Endodermal cell (in vitro differentiated cells): Measurements from ENCODE around the gene PARS2. TPM values are rescaled to one million over a fixed set of nuclear protein-coding genes. Genes with fewer than 3 reads are reported as not detected.

Experiments
- DNase-seq: peaks from one replicate; pipeline ENCODE4 v3.0.0-alpha.2; 2017
- H3K27ac ChIP-seq: 2 replicates; pipeline ENCODE4 v1.5.1; 2013; ENCODE audit warnings: mild to moderate bottlenecking, low read depth, low read length, moderate library complexity
- H3K27me3 ChIP-seq: 2 replicates; pipeline ENCODE4 v1.6.1; 2013; ENCODE audit warnings: mild to moderate bottlenecking, low read length, moderate library complexity; ENCODE audit not compliant: insufficient read depth, control insufficient read depth, poor library complexity, severe bottlenecking
- H3K36me3 ChIP-seq: 2 replicates; pipeline ENCODE4 v1.7.0; 2013; ENCODE audit warnings: mild to moderate bottlenecking, low read length, moderate library complexity; ENCODE audit not compliant: control insufficient read depth, insufficient read depth
- H3K4me1 ChIP-seq: one replicate; pipeline ENCODE4 v1.7.0; 2013; ENCODE audit warnings: low read length; ENCODE audit not compliant: control insufficient read depth, insufficient read depth
- H3K4me3 ChIP-seq: 2 replicates; pipeline ENCODE4 v1.5.1; 2013; ENCODE audit warnings: mild to moderate bottlenecking, low read length, moderate library complexity
- H3K9ac ChIP-seq: 2 replicates; pipeline ENCODE4 v1.6.1; 2013; ENCODE audit warnings: mild to moderate bottlenecking, low read length, moderate library complexity; ENCODE audit not compliant: poor library complexity, severe bottlenecking; ENCODE audit errors: extremely low read depth
- H3K9me3 ChIP-seq: 2 replicates; pipeline ENCODE4 v1.6.1; 2013; ENCODE audit warnings: mild to moderate bottlenecking, low read length, moderate library complexity; ENCODE audit not compliant: control insufficient read depth
- H3K27ac Mint-ChIP-seq: 2 replicates; pipeline ENCODE4 v1.8.0; 2020; ENCODE audit warnings: mixed read lengths
- H3K27me3 Mint-ChIP-seq: 2 replicates; pipeline ENCODE4 v1.8.0; 2021; ENCODE audit warnings: mild to moderate bottlenecking, mixed read lengths; ENCODE audit not compliant: insufficient read depth
- H3K36me3 Mint-ChIP-seq: 2 replicates; pipeline ENCODE4 v1.8.0; 2020; ENCODE audit warnings: low read depth, mixed read lengths
- H3K4me1 Mint-ChIP-seq: 2 replicates; pipeline ENCODE4 v1.8.0; 2020; ENCODE audit warnings: mixed read lengths
- H3K4me3 Mint-ChIP-seq: 2 replicates; pipeline ENCODE4 v1.8.0; 2020; ENCODE audit warnings: mild to moderate bottlenecking, moderate library complexity, mixed read lengths
- H3K9me3 Mint-ChIP-seq: 2 replicates; pipeline ENCODE4 v1.8.0; 2020; ENCODE audit warnings: mild to moderate bottlenecking, mixed read lengths
- CTCF ChIP-seq: fragments of 200-600 bp; sonication (generic); conservative IDR thresholded peaks from 2 replicates; pipeline ENCODE4 v1.5.0; 2021; ENCODE audit warnings: antibody characterized with exemption, mild to moderate bottlenecking
- WGBS, 2 experiments: methylation state at CpG; one replicate each; pipeline versions ENCODE4 v1.1.5 to v1.1.7; 2013; ENCODE audit warnings: missing lambda C conversion rate in 2 of 2, mixed read lengths in 1 of 2; ENCODE audit not compliant: insufficient coverage in 1 of 2, insufficient read length in 1 of 2; 5-methylcytosine and 5-hydroxymethylcytosine counted together
- total RNA-seq, 2 donors: library from RNA; stranded (reverse); fragmentation: NEBNext Ultra II Directional in 1 of 2; extraction: Animal tissue kit (Norgen Biotek cat#: 25700) in 1 of 2; gene quantifications; 2 replicates in 1 of 2; 3 replicates in 1 of 2; pipeline ENCODE4 v1.2.1, GENCODE V29; 2021

PARS2 gene
- total RNA-seq, 2 donors from 2014 or later, result 8.9 to 9.1 TPM

- H3K4me1 Mint-ChIP-seq, result peaks cover 7% of the 10 kb centered on the region
- H3K9ac ChIP-seq, result no peak overlapping the region
- H3K36me3 Mint-ChIP-seq, result no peaks in the 10 kb centered on the region
- H3K9me3 ChIP-seq, result no peaks in the 10 kb centered on the region
- H3K27ac ChIP-seq, result no peak overlapping the region
- H3K27ac Mint-ChIP-seq, result no peak overlapping the region
- no peaks in the 10 kb centered on the region for H3K9me3 Mint-ChIP-seq
- no peaks in the 10 kb centered on the region for H3K36me3 ChIP-seq
- no peak for DNase-seq
- no peak overlapping the region for H3K4me3 Mint-ChIP-seq
- peaks cover 7% of the 10 kb centered on the region for H3K27me3 ChIP-seq
- no peak for TF ChIP-seq CTCF
- 86 to 94% methylated on average over 16 to 18 of the region's 18 CpGs for WGBS, 2 experiments
- no peak overlapping the region for H3K4me3 ChIP-seq
- no peaks in the 10 kb centered on the region for H3K4me1 ChIP-seq
- peaks cover 30% of the 10 kb centered on the region for H3K27me3 Mint-ChIP-seq
Measured at GRCh38 chr1:54795841-54796468, 31.6 kb upstream of the PARS2 start.

- 60 to 66% methylated on average over 1 to 4 of the region's 4 CpGs for WGBS, 2 experiments
- H3K27ac Mint-ChIP-seq, result no peak overlapping the region
- Histone ChIP-seq H3K4me1 (no peaks in the 10 kb centered on the region), H3K36me3 (no peaks in the 10 kb centered on the region), H3K27me3 (peaks cover 7% of the 10 kb centered on the region), H3K9ac (no peak overlapping the region), H3K9me3 (no peaks in the 10 kb centered on the region), H3K4me3 (no peak overlapping the region), H3K27ac (no peak overlapping the region)
- peaks cover 9% of the 10 kb centered on the region for H3K4me1 Mint-ChIP-seq
- no peaks in the 10 kb centered on the region for H3K36me3 Mint-ChIP-seq
- peaks cover 25% of the 10 kb centered on the region for H3K27me3 Mint-ChIP-seq
- no peak overlapping the region for H3K4me3 Mint-ChIP-seq
- no peak for TF ChIP-seq CTCF
- H3K9me3 Mint-ChIP-seq, result no peaks in the 10 kb centered on the region
- DNase-seq, result no peak
Measured at GRCh38 chr1:54795356-54795665, 31.0 kb upstream of the PARS2 start.

GRCh38 chr1:54794451-54795355 is 30.4 kb upstream of the PARS2 start:
- no peak overlapping the region for H3K4me3 ChIP-seq
- no peak for TF ChIP-seq CTCF
- H3K4me1 ChIP-seq, result no peaks in the 10 kb centered on the region
- Mint-ChIP-seq H3K27me3 (peaks cover 19% of the 10 kb centered on the region), H3K36me3 (no peaks in the 10 kb centered on the region), H3K27ac (no peak overlapping the region), H3K4me1 (peaks cover 15% of the 10 kb centered on the region), H3K4me3 (no peak overlapping the region), H3K9me3 (no peaks in the 10 kb centered on the region)
- no peak overlapping the region for H3K9ac ChIP-seq
- DNase-seq, result no peak
- H3K27me3 ChIP-seq, result peaks cover 2% of the 10 kb centered on the region
- no peak overlapping the region for H3K27ac ChIP-seq
- no peaks in the 10 kb centered on the region for H3K9me3 ChIP-seq
- H3K36me3 ChIP-seq, result no peaks in the 10 kb centered on the region
- WGBS, 2 experiments, result 64 to 71% methylated on average over 2 to 4 of the region's 4 CpGs
